H1 (cell line): ENCODE results near the gene EML5. TPM values are rescaled to one million over a fixed set of nuclear protein-coding genes. Genes with fewer than 3 reads are reported as not detected.

Source experiments
- ATF3 ChIP-seq: IDR thresholded peaks from 2 replicates; pipeline ENCODE4 v1.6.1; 2011; ENCODE audit warnings: low read depth, mild to moderate bottlenecking, low read length; ENCODE audit not compliant: insufficient read depth
- BRCA1 ChIP-seq: IDR thresholded peaks from 2 replicates; pipeline ENCODE4 v1.6.1; 2012; ENCODE audit warnings: low read depth, low read length, improper control_type of control experiment
- CBX8 ChIP-seq: fragments of 300-800, 300-1000 bp; sonication (generic); IDR thresholded peaks from 2 replicates; pipeline ENCODE4 v1.7.1; 2016; ENCODE audit warnings: low read depth, low read length, borderline replicate concordance
- CHD2 ChIP-seq: IDR thresholded peaks from 2 replicates; pipeline ENCODE4 v1.6.1; 2012; ENCODE audit warnings: low read length, improper control_type of control experiment
- CHD7 ChIP-seq: fragments of 300-600 bp; sonication (generic); IDR thresholded peaks from 2 replicates; pipeline ENCODE4 v1.7.1; 2012; ENCODE audit warnings: low read length, moderate library complexity, mild to moderate bottlenecking, inconsistent platforms; ENCODE audit not compliant: insufficient replicate concordance
- GABPA ChIP-seq: IDR thresholded peaks from 2 replicates; pipeline ENCODE4 v1.6.1; 2011; ENCODE audit warnings: mild to moderate bottlenecking, low read length, moderate library complexity, borderline replicate concordance; ENCODE audit not compliant: insufficient read depth
- KDM1A ChIP-seq: fragments of 200-600, 300-600 bp; sonication (generic); IDR thresholded peaks from 2 replicates; pipeline ENCODE4 v1.7.1; 2016; ENCODE audit warnings: mild to moderate bottlenecking, low read length, borderline replicate concordance
- KDM4A ChIP-seq: IDR thresholded peaks from one replicate; pipeline ENCODE4 v1.7.1; 2012; ENCODE audit warnings: low read depth, mild to moderate bottlenecking, moderate library complexity, low read length, inconsistent platforms; ENCODE audit not compliant: severe bottlenecking
- SP4 ChIP-seq: IDR thresholded peaks from 2 replicates; pipeline ENCODE4 v1.6.1; 2012; ENCODE audit warnings: low read length, inconsistent platforms
- TCF12 ChIP-seq: IDR thresholded peaks from 2 replicates; pipeline ENCODE4 v1.6.1; 2011; ENCODE audit warnings: low read depth, mild to moderate bottlenecking, low read length
- ZNF274 ChIP-seq: IDR thresholded peaks from 2 replicates; pipeline ENCODE4 v1.7.0; 2012; ENCODE audit warnings: low read length, borderline replicate concordance; ENCODE audit errors: extremely low read depth
- polyA plus RNA-seq, 7 experiments: library from polyadenylated mRNA; depleted of rRNA in 3 of 7; stranded (reverse) in 5 of 7; unstranded in 2 of 7; fragments of >200 nt in 5 of 7; fragments of 200-250 nt in 2 of 7; gene quantifications; 1 replicate in 5 of 7; 2 replicates in 1 of 7; 4 replicates in 1 of 7; pipeline versions ENCODE4 v1.2.1 to v1.2.3, GENCODE V29; 2011 to 2013; ENCODE audit warnings: missing spikeins in 2 of 7, mixed read lengths in 2 of 7
- total RNA-seq: library from RNA; stranded (reverse); fragmentation: NEBNext Ultra II Directional; extraction: Animal tissue kit (Norgen Biotek cat#: 25700); gene quantifications from 2 replicates; pipeline ENCODE4 v1.2.1, GENCODE V29; 2021

The EML5 gene
- total and polyA plus RNA-seq, 2 of the 8 experiments (the other 6 are each of a cell fraction or from before 2014, with no cell fraction given) = 0.39 to 0.88 TPM

GRCh38 chr14:88765130-88765529 is 27.6 kb downstream of the EML5 start (continued):
- TF ChIP-seq CHD7 (no peak), KDM4A (no peak), KDM1A (no peak), SP4 (no peak), CBX8 (no peak), BRCA1 (no peak), TCF12 (no peak), CHD2 (no peak), ATF3 (no peak), GABPA (no peak), ZNF274 (no peak)
